HG02610 (cell line): ENCODE measurements around the gene PLEK.
A peak's percentile ranks its signal among the peaks of the same experiment; 100 is the strongest.
"Not testable (repeated sequence)": the region's sequence is repeated elsewhere in the genome, so short reads cannot be mapped to it uniquely, and the experiment has no call there.

Experiments
- ATAC-seq: cut with Tn5 transposase; IDR thresholded peaks from one replicate; pipeline ENCODE4 v1.9.1; 2021; ENCODE audit warnings: mild to moderate bottlenecking, moderate library complexity; ENCODE audit not compliant: unreplicated experiment

Gene PLEK

DNA sequence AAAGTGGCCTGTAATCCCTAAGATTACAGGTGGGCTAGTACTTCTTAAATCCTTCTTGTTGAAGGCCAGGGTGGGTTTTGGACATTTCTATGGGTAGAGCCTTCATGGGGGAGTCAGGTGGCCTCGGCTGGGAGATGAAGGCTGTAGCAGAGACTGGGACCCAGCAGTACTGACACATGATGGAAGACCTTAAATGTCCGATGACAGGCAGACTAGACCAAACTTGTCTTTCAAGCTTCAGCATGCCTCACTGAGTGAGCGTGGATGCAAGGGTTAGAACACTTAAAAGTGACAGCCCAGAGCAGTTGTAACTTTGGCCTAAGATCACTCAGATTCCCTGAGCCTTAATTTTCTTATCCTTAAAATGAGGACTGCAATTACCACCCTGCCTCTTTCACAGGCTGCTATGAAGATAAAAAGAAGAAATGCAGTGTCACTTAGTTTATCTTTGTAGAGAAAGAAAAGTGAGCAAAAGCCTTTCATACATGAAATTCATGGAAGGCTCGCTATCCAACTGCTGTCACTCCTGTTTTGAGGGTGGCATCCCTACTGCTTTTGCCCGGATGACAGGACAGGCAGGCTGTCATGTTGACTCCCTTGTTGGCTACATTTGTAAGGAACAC lies 19.5 kb downstream of the PLEK start:
- no peak for ATAC-seq

DNA sequence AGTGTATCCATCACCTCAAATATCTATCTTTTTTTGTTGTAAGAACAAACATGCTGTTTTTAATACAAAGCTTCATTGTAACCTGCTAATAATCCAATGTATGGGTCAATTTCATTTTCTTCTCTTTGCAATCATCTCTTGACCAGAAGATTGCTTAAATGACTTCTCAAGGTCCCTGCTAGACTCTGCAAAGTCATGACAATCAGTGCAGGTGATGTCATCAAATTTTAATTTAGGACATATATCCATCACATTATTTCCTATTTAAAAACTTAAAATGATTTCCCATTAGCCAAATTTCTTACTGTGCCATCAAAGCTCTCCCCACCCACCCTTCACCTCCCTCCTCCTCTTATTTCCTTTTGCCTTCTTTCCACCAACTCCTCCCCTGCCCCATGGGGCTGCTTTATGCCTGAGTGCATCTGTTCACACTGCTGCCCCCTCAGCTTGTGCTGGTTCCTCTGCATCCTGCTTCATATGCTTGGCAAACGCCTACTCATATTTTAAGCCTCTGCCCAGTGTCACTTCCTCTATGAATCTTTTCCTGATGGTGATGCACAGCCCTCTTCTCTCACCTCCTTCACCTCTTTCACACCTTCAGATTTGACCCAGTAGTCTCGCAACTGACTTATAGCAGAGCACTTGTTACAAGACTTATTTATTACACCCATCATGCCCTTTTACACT lies 20.3 kb downstream of the PLEK start:
- peak; percentile 52 for ATAC-seq

DNA sequence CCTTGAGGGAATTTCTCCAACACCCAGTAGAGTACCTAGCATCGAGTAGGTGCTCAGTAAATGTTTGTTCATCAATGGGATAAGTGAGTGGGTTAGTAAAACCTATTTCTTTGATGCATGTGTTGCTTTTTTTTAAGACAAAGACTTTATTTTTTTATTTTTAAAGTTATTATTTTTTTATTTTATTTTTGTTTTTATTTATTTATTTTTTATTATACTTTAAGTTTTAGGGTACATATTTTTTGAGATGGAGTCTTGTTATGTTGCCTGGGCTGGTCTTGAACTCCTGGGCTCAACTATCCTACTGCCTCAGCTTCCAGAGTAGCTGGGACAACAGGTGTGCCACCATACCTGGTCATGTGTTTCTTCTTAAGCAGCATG lies 20.8 kb downstream of the PLEK start:
- no peak for ATAC-seq

GRCh38 chr2:68386365-68386764 lies 21.3 kb downstream of the PLEK start:
- ATAC-seq, result no peak

DNA sequence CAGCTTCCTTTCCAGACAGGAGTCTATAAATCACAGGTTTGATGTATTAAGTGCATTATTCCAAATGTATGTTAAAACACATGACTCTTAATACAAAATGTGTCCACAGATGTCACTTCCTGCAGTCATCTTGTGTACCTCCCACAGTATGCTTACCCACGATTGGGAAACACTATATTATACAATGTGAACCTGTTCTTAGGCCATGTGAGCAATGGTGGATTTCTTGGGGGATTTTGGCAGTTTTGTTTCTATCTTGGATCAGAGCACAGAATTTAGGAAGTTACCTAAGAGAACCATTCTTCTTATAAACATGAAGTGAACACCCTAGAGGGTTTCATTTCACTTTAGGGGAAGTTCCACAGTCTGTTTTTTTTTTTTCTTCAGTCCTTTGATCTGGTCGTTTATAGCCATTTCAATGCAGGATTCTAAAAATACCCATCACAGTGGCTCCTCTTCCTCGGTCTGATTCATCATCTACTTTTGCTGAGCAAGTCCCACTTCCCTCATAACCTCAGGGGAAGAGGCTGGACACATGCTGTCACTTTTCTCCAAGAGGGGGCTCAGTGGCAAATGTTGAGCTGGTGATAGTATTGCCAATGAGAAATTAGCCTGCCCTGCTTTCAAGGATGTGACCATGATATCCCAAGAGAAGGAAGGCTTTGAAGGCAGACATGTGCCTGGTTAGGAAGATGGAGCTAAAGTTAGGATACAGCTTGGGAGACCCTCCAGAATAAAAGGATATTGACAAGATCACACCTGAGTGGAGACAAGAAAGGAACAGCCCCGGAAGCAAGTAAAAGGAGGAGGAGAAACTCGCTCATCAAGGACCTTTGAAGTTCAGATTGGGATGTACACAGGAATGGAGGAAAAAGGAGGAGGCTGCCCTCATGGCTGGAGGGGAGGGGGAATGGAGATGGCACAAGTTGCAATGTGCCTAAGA lies 22.6 kb downstream of the PLEK start:
- ATAC-seq, result peak; percentile 50

DNA sequence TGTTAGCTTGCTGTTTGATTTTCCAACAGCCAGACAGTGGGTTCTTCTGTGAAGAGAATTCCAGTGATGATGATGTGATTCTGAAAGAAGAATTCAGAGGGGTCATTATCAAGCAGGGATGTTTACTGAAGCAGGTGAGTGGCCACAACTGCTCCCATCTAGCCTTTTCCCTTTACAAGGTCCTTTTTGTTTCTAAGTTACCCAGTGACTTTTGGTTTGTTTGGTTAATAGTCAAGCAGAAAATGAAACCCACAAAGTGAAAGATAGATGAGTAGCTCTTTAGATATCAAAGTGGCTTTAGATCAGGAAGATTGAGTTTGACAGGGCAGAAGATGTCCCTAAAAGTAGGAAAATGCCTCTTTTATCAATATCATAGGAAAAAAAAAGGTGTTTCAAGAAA lies 23.3 kb downstream of the PLEK start:
- peak; percentile 24 for ATAC-seq

DNA sequence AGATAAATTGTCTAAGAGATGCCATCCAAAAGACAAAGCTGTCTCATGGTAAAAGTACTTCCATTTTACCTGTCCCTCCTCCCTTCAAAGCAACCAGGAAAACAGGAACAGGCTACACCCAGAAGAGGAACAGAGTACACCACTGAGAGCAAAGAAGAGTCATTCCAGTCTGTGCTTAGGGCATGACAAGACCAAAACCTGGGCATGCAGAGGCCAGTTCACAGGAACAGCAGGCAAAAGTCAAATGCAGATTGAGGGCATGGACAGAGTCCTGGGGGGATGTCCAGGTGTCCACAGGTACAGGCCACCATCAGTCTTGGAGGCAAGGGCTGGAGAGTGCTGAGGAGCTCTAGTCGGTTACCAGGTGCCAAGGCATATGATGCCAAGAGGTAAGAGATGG lies 23.7 kb downstream of the PLEK start:
- peak; percentile 32 for ATAC-seq

DNA sequence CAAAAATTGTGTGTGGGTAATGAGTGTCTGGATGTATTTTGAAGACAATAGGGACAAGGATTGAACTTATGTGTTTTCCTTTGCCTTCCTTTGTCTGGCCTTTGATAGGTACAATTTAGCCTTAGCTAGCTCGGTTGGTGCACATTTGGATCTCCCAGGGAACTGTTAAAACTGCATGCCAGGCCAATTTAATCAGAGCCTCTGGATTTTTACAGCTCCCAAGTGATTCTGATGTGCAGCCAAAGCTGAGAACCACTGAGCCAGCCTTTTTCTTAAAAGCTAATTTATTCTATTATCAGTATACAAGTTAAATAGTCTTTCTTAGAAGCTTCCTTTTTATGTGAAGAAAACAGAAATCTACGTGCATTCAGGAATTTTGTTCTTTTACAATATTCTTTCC lies 25.0 kb downstream of the PLEK start:
- ATAC-seq, result no peak

GRCh38 chr2:68390586-68390985 lies 25.5 kb downstream of the PLEK start:
- ATAC-seq, result no peak

DNA sequence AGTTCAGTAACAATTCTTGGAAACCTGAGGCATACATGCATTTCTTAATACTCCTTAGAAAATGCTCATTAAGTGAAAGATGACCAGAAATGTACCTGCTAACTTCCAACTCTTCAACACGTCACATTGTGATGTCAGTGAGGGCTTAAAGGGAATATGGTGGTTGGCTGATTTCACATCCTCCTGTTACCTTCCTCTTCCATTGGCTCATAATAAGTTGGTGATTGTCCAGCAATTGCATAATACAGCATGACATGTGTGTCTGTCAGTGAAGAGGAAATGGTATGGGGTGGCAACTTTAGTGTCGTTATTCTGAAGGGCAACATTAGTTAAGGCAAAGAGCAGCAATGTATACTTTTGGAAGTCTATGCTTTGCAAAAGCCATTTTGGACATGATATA lies 26.0 kb downstream of the PLEK start:
- no peak for ATAC-seq

- no peak for ATAC-seq
These were observed 26.8 kb downstream of the PLEK start for GRCh38 chr2:68391869-68392268.

GRCh38 chr2:68396093-68396492 lies 31.0 kb downstream of the PLEK start:
- ATAC-seq, result no peak

- ATAC-seq, result not testable (repeated sequence)
These were observed 32.7 kb downstream of the PLEK start for GRCh38 chr2:68397704-68398263.

GRCh38 chr2:68403199-68403644 lies 38.1 kb downstream of the PLEK start:
- peak; percentile 93 for ATAC-seq

DNA sequence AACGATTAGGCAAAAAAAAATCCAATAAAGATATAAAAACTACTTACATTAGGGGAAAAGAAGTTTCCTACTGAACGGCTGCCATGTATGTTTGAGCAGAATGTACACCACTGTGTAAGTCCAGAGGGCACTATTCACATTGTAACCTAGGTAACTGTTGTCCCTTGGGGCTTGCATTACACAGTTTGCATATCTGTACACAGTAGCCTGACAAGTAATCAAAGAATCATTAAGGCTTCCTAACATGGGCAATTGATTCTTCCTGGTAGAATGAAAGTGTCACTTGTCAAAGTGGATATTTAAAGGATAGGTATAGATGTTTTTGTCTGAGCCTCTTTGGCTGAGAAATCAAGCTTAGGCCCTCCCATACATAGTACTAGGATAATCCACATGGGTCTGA lies 39.1 kb downstream of the PLEK start:
- ATAC-seq, result peak; percentile 59

GRCh38 chr2:68404893-68405799 lies 40.1 kb downstream of the PLEK start:
- no peak for ATAC-seq

DNA sequence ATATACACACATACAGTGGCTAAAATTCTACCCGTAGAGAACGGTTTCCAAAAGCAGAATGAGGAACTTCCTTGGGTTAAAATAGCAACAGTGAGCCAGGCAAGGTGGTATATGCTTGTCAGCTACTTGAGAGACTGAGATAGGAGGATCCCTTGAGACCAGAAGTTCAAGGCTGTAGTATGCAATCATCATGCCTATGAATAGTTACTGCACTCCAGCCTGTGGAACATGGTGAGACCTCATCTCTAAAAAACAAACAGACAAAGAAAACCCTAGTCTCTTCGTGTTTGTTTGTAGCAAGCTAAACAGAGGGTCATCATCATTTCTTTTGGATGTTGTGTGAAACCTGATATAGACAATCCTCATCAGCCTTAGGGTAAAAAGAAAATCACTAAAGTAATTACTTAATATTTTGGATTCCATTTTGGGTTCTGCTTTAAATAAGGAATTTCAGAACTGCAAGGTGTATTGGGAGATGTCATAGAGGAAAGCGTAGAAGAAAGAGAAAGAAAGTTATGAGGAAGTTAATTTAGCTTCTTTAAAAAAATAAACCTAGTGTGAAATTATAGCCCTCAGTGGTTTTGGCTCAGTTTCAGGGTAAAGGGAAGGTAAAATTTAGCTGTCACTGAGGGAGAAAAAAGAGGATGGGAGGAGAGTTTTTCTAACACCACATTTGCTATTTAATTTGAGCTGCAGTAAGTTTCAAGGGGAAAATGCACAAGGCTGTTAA lies 46.5 kb downstream of the PLEK start:
- ATAC-seq, result peak; percentile 97

GRCh38 chr2:68412127-68412819 lies 47.2 kb downstream of the PLEK start:
- ATAC-seq, result peak; percentile 26

DNA sequence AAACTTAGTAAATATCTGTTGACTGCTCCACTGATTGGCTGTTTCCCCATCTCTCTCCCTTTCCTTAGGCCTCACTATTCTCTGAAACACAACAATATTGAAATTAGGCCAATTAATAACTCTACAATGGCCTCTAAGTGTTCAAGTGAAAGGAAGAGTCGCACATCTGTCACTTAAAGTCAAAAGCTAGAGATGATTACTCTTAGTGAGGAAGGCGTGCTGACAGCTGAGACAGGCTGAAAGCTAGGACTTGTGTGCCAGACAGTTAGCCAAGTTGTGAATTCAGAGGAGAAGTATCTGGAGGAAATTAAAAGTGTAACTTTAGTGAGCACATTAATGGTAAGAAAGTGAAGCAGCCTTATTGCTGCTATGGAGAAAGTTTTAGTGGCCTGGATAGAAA lies 48.4 kb downstream of the PLEK start:
- no peak for ATAC-seq
